NCI-H226 (cell line): Measurements from ENCODE around the gene MAGEC2.

ENCODE experiments used
- DNase-seq: peaks from one replicate; pipeline ENCODE4 v3.0.0-alpha.2; 2015

The MAGEC2 gene, protein sequence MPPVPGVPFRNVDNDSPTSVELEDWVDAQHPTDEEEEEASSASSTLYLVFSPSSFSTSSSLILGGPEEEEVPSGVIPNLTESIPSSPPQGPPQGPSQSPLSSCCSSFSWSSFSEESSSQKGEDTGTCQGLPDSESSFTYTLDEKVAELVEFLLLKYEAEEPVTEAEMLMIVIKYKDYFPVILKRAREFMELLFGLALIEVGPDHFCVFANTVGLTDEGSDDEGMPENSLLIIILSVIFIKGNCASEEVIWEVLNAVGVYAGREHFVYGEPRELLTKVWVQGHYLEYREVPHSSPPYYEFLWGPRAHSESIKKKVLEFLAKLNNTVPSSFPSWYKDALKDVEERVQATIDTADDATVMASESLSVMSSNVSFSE

DNA sequence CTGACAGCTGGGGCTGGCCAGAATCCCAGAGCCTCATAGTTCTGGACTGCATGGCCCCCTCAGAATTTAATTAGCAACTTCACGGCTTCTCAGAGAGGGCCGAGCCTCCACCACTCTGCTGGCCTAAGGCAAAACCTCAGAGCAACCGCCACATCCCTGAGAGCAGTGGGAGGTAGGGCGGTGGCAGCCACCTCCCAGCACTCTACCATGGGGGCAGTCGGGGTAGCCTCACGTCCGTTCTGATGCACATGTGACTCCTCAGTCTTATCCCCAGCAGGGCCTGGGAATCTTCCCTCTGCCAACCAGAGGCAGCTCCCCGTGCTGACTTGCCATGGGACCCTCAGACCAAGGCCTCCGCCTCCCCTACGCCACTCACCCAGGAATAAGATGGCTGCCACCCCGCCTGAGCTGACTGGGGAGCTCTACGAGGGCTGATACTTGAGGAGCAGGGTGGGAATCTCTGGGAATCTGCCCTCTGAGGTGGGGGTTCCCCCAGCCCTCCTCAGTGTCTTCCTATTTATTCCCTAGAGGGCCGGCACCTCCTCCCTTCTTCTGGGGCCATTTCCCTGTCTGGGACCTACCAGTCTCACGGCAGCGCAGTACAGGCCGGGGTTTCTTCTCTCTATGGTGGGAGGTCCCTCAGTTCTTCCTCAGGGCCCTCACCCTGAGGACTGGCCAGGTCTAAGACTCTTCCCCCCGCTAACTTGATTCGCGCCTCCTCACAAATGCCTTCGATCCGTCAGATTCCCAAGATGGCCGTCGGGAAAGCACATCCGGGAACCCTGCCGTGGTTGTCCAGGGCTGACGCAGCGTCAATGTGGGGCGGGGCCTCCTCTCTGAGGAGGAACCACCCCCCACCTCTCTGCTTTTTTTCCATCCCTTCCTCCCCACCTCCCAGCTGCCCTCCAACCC, at the start of gene MAGEC2:
MAGEC2 (minus strand) TSS at position 769 of the 912 bp plus-strand sequence. CDS start 1,303 bp downstream, outside the sequence.
- DNase-seq = no peak

DNA sequence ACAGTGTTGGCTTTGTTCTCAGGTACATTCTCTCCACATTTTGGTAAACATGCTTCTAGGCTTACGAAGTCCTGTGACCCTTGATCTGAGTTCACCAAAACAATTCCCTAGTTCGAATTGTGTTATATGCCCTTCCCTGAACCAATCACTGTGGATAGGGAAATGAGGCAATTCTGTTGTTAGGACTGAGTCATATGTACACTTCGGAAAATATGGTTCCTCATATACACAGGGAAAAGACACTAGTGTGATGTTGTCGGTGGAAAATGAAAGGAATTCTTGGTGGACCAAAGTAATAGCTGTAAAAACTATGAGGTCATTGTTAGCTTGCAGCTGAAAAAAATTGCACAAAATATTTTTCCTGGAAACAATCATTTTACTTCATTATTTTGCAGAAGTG, 46.6 kb upstream of the MAGEC2 start:
- no peak for DNase-seq

DNA sequence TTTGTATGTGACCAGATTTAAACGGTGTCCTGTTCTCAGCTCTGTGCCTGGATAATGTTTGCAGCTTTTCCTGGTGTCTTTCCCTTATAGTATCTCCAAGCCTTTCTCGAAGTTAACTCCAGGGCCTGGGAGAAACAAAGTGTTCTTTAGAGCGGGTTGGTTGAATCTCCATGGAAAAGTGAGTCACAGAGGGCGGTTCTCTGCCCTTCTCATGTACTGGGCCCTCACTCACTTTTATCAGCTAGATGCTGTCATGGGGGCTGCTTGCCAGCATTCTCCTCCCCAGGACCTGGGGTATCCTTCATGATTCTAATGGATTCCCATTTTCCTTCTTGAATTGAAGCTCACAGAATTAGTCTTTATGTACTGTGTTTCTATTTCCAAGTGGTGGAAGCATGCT, 46.1 kb upstream of the MAGEC2 start:
- no peak for DNase-seq

DNA sequence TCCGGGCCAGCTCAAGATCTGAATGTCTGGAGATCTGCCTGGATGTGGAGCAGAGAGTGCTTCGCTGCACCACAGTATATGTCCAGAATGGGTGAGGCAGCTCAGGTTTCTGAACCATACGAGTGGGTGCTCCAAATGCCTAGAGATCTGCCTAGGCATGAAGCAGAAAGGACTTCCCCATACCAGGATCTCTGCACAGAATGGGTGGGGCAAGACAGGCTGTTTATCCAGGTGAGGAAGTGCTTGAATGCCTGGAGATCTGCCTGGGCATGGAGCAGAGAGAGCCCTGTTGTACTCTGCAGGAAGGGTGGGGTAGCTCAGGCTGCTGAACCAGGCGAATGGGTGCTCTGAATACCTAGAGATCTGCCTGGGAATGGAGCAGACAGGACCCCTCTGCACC, 45.4 kb upstream of the MAGEC2 start:
- no peak for DNase-seq

DNA sequence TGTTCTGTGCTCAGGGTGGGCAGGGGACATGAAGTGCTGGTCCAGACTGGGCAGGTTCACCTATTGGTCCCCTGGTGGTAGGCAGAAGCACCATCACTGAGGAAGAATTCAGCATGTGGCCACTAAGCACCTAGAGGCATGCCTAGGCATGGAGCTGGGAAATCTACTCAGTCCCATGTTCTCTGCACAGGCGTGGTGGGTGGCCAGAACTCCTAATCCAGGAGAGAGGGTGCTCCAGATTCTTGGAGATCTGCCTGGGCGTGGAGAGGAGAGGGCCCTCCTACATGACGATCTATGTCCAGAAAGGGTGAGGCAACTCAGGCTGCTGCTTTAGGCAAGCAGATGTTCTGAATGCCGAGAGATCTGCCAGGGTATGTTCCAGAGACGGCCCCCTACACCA, 44.6 kb upstream of the MAGEC2 start:
- no peak for DNase-seq

DNA sequence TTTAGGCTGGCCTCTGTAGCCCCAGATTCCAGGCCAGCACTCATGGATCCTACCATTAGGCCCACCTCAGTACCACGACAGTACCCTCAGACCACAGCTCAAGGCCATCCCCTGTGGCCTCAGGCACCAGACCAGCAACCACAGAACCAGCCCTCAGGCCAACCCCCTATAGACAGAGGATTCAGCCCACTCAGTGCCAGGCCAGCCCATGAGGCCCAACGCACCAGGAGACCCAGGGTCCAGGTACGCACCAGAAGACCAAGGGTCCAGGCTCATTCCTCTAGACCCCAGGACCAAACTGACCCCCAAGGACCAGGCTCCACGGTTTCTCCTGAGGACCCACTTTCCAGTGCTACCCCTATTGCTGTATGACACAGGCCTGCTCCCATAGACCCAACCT, 39.5 kb upstream of the MAGEC2 start:
- no peak for DNase-seq

DNA sequence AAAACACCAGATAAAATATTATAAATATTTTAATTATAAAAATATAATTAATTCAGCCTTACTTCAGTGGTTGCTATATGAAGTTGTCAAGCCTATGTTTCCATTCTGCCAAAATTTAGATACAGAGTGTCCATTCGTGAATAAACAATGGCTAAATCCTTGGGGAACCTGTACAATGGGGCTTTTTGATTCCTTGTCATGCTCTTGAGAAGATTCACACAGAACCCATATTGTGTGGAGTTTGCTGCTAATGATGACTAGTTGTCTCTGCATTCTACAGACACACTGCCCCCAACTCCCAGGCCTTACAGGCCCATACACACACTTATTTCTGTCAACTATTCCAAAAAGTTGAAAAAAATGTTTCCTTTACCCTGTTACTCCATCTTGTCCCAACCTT, 33.4 kb upstream of the MAGEC2 start:
- no peak for DNase-seq

DNA sequence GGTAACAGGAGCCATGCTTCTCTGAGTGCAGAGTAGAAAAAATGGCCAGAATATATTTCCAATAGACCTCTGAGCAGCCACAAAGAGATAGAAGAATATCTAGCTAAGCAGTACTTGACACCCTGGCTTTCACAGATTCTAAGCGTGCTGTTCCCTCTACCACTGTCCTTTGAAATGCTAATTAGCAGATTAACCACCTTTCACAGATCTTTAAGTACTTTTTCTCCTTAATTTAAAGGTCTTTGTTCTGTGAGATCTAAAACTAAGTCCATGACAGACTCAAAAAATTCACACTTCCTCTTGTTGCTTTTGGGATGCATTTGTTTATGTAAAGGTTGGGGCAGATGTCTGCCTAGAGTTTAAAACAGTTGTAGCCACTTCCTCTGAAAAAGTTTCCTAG, 28.3 kb upstream of the MAGEC2 start:
- no peak for DNase-seq

DNA sequence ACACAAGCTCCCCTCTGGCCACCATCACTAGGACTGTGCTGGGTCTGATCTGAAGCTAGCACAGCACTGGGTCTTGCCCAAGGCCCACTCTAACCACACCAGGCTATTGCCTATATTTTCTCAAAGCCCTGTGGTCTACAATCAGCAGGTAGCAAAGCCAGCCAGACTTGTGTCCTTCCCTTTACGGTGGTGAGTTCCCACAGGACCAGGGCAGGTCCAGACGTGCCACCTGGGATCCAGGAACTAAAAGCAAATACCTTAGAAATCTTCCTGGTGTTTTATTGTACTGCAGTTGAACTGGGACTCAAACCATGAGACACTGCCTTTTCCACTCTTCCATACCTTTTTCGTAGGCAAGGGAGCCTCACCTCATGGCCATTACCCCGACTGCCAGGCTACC, 9.0 kb upstream of the MAGEC2 start:
- DNase-seq = no peak

DNA sequence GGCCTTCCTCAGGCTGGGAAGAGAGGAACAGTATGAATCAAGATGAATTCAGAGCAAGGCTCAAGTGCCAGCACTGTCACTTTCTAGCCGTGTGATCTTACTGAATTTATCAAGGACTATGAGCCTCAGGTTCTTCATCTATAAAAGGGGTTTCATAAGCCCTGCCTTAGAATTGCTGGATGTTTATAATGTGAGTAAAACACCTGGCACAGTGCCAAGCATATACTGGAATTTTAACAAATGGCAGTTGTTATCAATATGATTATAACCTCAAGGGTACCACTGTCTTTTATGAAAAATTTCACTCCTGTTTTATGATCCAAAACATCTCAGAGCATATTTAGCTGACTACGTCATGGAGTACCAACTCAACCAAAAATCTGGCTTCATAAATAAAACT, 4.0 kb downstream of the MAGEC2 start:
- no peak for DNase-seq

DNA sequence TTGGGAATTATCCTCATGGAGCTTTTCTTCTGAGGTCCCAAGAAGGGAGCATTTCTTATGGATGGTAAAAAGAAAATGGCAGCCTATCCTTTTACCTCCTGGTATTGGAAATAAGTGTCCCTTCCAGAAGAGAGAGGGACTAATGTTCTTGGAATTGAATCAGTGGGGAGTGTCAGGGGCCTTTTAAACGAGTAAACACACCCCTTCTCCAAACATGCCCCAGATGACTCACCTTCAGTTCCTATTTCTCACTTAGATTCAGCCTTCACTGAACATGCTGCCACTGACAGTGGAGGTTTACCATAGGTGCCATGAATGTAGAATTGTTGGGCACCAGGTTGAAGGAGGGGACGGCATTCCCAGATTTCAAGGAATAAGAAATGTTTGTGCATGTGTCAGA, 19.0 kb downstream of the MAGEC2 start:
- no peak for DNase-seq

DNA sequence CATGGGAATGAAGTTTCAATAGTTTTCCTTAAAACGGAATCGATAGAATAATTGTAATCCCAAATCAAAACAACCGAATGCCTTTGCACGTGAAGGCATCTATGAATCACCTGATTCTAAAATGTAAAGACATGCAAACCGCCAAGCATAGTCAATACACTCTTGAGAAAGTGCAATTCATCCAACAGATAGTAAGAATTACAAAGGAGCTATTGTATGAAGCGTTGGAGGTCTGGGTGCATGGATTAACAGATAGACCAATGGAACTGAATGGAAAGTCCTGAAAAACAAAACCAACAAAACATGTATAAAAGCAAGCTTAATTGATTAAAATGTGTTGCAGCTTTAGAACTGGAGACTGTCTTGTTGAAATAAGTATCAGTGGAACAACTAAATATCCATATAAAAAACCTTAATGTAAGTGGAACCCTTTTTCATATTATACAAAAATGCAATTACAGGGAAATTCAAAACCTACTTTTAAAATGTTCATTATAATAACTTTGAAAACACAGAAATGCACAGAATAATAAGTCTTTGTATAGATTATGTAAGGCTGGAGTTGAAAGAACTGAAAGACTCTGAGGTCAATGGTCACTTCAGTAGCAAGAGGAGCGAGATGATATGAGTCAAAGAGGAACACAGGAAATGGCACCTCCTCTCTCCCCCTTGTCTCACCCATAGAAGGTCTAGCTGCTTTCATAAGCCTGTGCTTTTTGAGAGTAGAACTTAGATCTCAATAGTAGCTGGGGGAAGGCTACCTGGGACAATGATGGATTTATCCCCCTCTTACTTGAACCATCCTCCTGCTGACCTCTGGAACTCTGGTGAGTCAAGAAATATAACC, 20.1 kb downstream of the MAGEC2 start:
- DNase-seq = no peak

DNA sequence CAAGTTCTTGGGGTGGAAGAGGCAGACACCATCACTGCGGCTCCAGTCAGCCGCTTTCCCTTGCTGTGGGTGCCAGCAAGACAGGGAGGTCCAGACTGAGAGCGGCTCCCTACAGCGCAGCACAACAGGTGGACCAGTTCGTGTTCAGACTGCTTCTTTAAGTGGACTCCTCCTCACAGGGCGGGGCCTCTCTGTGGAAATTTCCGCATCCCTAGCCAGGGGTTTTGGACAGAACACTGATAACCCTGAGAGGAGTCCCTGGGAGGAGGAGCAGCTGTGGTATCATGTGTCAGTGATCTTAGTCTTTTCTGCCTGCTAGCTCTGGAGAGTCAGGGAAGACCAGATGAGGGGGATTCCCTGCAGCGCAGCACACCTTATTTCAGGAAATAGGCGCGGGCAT, 48.5 kb downstream of the MAGEC2 start:
- no peak for DNase-seq
